ENCODE measurements around the gene RTN4IP1. TPM values are rescaled to one million over a fixed set of nuclear protein-coding genes. Genes with fewer than 3 reads are reported as not detected.

Gene RTN4IP1
- total and polyA plus RNA-seq, 9 of the 15 experiments (the other 6 are each of a cell fraction or from before 2014, with no cell fraction given), result 17.9 to 46.0 (median 22.2) TPM

GRCh38 chr6:106568530-106568929, 60.8 kb downstream of the RTN4IP1 start:
- POLR2A ChIA-PET, result no interaction called here
- Histone ChIP-seq H3K4me2 (ENCODE audit: insufficient read depth, low read length) (no peak overlapping the region), H3K27me3 (ENCODE audit: control insufficient read depth in 2 of 2, insufficient read depth in 2 of 2, low read length in 2 of 2) (no peaks in the 10 kb centered on the region), H3K79me2 (ENCODE audit: control insufficient read depth, insufficient read depth, low read length) (no peaks in the 10 kb centered on the region), H3K9ac (ENCODE audit: insufficient read depth in 1 of 2, low read depth in 2 of 2, low read length in 2 of 2) (no peak overlapping the region), H3K9me3 (replicated peaks; ENCODE audit: control insufficient read depth, insufficient read depth, low read depth, low read length) (no peaks in the 10 kb centered on the region), H4K20me1 (replicated peaks; ENCODE audit: control insufficient read depth, insufficient read depth, low read length) (no peaks in the 10 kb centered on the region), H3K4me1 (replicated peaks in 1 of 2; ENCODE audit: control insufficient read depth in 2 of 2, insufficient read depth in 2 of 2, low read length in 2 of 2) (no peaks in the 10 kb centered on the region), H3K36me3 (ENCODE audit: control insufficient read depth, insufficient read depth, low read length) (peaks cover 5% of the 10 kb centered on the region; the same call in 1 of the 3 replicates), H3K9me1 (ENCODE audit: control insufficient read depth, insufficient read depth, low read length) (no peaks in the 10 kb centered on the region), H3K4me3 (no peak overlapping the region), H2AFZ (ENCODE audit: low read depth, low read length) (no peak overlapping the region), H3K27ac (ENCODE audit: extremely low read depth, low read depth, low read length) (no peak overlapping the region)
- in situ Hi-C loops (cut with MboI), result loop anchor here (5.0 to 25.0 kb wide), 3 partner anchors 121 to 419 kb away; no protein-coding TSS in a partner anchor
- FAIRE-seq (no peak), DNase-seq (ENCODE audit: extremely low read depth in 1 of 4, low spot score in 3 of 4) (no peak), ATAC-seq (no peak)
- WGBS (ENCODE audit: insufficient coverage, low coverage, missing lambda C conversion rate), result 22% methylated on average over 2 of the region's 2 CpGs
- BruUV-seq (replicated peaks), result no TSS peak
- CTCF ChIA-PET (ENCODE audit: low intra/inter-chr PET ratio), result interaction anchor here (6.2 kb wide), 1 partner anchor 123 kb away, joined by 61 read pairs; no protein-coding TSS in a partner anchor
- intact Hi-C loops (cut with micrococcal nuclease), result no loop called here
- TF ChIP-seq ZKSCAN3 (CRISPR knock-in tag; IDR thresholded peaks at IDR 0.05) (no peak), ZBTB2 (IDR thresholded peaks at IDR 0.05) (no peak), ZZZ3 (IDR thresholded peaks at IDR 0.05) (no peak), CUX1 (CRISPR knock-in tag; IDR thresholded peaks at IDR 0.05) (no peak), ZNF57 (CRISPR knock-in tag; IDR thresholded peaks at IDR 0.05) (no peak), KHSRP (IDR thresholded peaks at IDR 0.05) (no peak), HDAC3 (IDR thresholded peaks at IDR 0.05; ENCODE audit: borderline replicate concordance, partially characterized antibody) (no peak), ZNF518B (CRISPR knock-in tag; IDR thresholded peaks at IDR 0.05) (no peak), KLF10 (CRISPR knock-in tag; IDR thresholded peaks at IDR 0.05) (no peak), KLF16 (IDR thresholded peaks at IDR 0.05) (no peak), GABPB1 (CRISPR knock-in tag; IDR thresholded peaks at IDR 0.05) (no peak), ZNF408 (CRISPR knock-in tag; IDR thresholded peaks at IDR 0.05; ENCODE audit: low read depth) (no peak), ZNF79 (CRISPR knock-in tag; IDR thresholded peaks at IDR 0.05; ENCODE audit: low read depth) (no peak), TCF15 (CRISPR knock-in tag; IDR thresholded peaks at IDR 0.05) (no peak)

Data from K562 (cell line).